22Rv1 (cell line): ENCODE data around the gene COMMD4.

Source experiments
- CTCF ChIP-seq: fragments of 450-650 bp; IDR thresholded peaks from 2 replicates; pipeline ENCODE4 v1.5.1; 2017; ENCODE audit warnings: mild to moderate bottlenecking
- ZFX ChIP-seq: fragments of 450-650 bp; IDR thresholded peaks from 2 replicates; pipeline ENCODE4 v1.6.1; 2017; ENCODE audit warnings: antibody characterized with exemption, borderline replicate concordance

GRCh38 chr15:75361989-75362641 lies 26.3 kb downstream of the COMMD4 start:
- TF ChIP-seq ZFX: no peak
- TF ChIP-seq CTCF: no peak
